ENCODE data around the gene ATP11C. TPM values are rescaled to one million over a fixed set of nuclear protein-coding genes. Genes with fewer than 3 reads are reported as not detected.

The ATP11C gene
- total and polyA plus RNA-seq, 2 experiments from 2014 or later: 44.0 to 90.7 TPM

DNA sequence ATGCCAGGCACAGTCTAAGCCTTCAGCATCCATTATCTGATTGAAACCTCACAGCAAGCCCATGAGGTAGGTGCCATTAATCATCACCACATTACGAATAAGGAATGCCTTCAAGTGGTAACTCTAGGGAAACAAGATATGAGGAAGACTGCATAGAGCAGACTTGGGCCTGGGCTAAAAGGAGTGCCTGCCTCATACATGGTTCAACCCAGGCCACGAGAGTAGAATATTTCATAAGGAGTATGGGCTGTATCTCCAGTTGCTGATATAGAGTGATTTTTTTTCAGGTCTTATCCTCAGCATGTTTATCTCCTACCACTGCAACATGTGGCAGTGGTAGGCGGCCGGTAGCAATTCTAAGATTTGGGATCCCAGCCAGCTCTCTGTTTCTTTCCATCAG is 51.7 kb downstream of the ATP11C start (continued):
- TF ChIP-seq ZNF462 (CRISPR knock-in tag; IDR thresholded peaks at IDR 0.05): no peak
- TF ChIP-seq STAT1 (IDR thresholded peaks at IDR 0.05; ENCODE audit: unreplicated experiment): no peak
- TF ChIP-seq JUNB (IDR thresholded peaks at IDR 0.05; ENCODE audit: unreplicated experiment): no peak
- no peak for TF ChIP-seq REST (IDR thresholded peaks at IDR 0.05; ENCODE audit: unreplicated experiment)
- no peak for TF ChIP-seq EZH2phosphoT487 (IDR thresholded peaks at IDR 0.05; ENCODE audit: unreplicated experiment)
- TF ChIP-seq CTCF (conservative IDR thresholded peaks at IDR 0.05; ENCODE audit: low read depth in 2 of 2): no peak
- no peak for TF ChIP-seq ZNF331 (CRISPR knock-in tag; IDR thresholded peaks at IDR 0.05; ENCODE audit: low read depth)

Data from GM23338 (cell line).